HEK293 (cell line): ENCODE data around the gene CARD11.

Experiments
- CTCF ChIP-seq: fragments of 450-650 bp; formaldehyde crosslinking; IDR thresholded peaks from 2 replicates; pipeline ENCODE4 v1.5.1; 2016; ENCODE audit warnings: missing biosample characterization, missing genetic modification characterization
- OVOL3 ChIP-seq: fragments of 450-650 bp; formaldehyde crosslinking; IDR thresholded peaks from 2 replicates; pipeline ENCODE4 v1.5.1; 2016; ENCODE audit warnings: missing biosample characterization, missing genetic modification characterization
- PRDM4 ChIP-seq: fragments of 450-650 bp; formaldehyde crosslinking; IDR thresholded peaks from 2 replicates; pipeline ENCODE4 v1.5.1; 2017; ENCODE audit warnings: missing biosample characterization, missing genetic modification characterization
- ZFP3 ChIP-seq: fragments of 450-650 bp; formaldehyde crosslinking; IDR thresholded peaks from 2 replicates; pipeline ENCODE4 v1.5.1; 2016; ENCODE audit warnings: low read depth, missing biosample characterization, missing genetic modification characterization
- ZNF112 ChIP-seq: fragments of 450-650 bp; formaldehyde crosslinking; IDR thresholded peaks from 2 replicates; pipeline ENCODE4 v1.5.0; 2017; ENCODE audit warnings: missing biosample characterization, missing genetic modification characterization
- ZNF214 ChIP-seq: fragments of 450-650 bp; formaldehyde crosslinking; IDR thresholded peaks from 2 replicates; pipeline ENCODE4 v1.5.1; 2017; ENCODE audit warnings: missing biosample characterization, mild to moderate bottlenecking, missing genetic modification characterization, borderline replicate concordance
- ZNF26 ChIP-seq: fragments of 450-650 bp; formaldehyde crosslinking; IDR thresholded peaks from 2 replicates; pipeline ENCODE4 v1.5.1; 2016; ENCODE audit warnings: missing biosample characterization, missing genetic modification characterization
- ZNF398 ChIP-seq: fragments of 450-650 bp; formaldehyde crosslinking; IDR thresholded peaks from 2 replicates; pipeline ENCODE4 v1.5.1; 2017; ENCODE audit warnings: missing biosample characterization, missing genetic modification characterization

- no peak for TF ChIP-seq PRDM4 (tag by site-specific recombination)
- no peak for TF ChIP-seq OVOL3 (tag by site-specific recombination)
- TF ChIP-seq CTCF (tag by site-specific recombination) = no peak
- TF ChIP-seq ZNF214 (tag by site-specific recombination) = no peak
- TF ChIP-seq ZNF112 (tag by site-specific recombination) = no peak
- TF ChIP-seq ZFP3 (tag by site-specific recombination) = no peak
- TF ChIP-seq ZNF26 (tag by site-specific recombination) = no peak
- TF ChIP-seq ZNF398 (tag by site-specific recombination) = no peak
Observed at GRCh38 chr7:2923291-2923781, 120.3 kb downstream of the CARD11 start.
